K562 (cell line): ENCODE data around the gene CHPF2. TPM values are rescaled to one million over a fixed set of nuclear protein-coding genes. Genes with fewer than 3 reads are reported as not detected.
A peak's percentile ranks its signal among the peaks of the same experiment; 100 is the strongest.

Experiments
- ARHGAP35 ChIP-seq: fragments of 450-650 bp; IDR thresholded peaks from 2 replicates; pipeline ENCODE4 v1.6.1; 2018; ENCODE audit not compliant: partially characterized antibody
- CXXC5 ChIP-seq: fragments of 250-450 bp; sonication (Bioruptor Pico); IDR thresholded peaks from 2 replicates; pipeline ENCODE4 v1.8.0; 2022; ENCODE audit warnings: inconsistent platforms, mild to moderate bottlenecking, moderate library complexity
- ETV5 ChIP-seq: sonication (generic); formaldehyde crosslinking; IDR thresholded peaks from 2 replicates; pipeline ENCODE4 v1.4.0; 2020; ENCODE audit warnings: low read depth, mild to moderate bottlenecking, missing genetic modification reagents
- KDM1A ChIP-seq, 2 experiments: fragments of 450-650 bp; IDR thresholded peaks; 2 replicates each; pipeline ENCODE4 v1.6.1; 2016; ENCODE audit warnings: mild to moderate bottlenecking in 2 of 2
- KLF16 ChIP-seq: IDR thresholded peaks from 2 replicates; pipeline ENCODE4 v1.6.1; 2016; ENCODE audit warnings: antibody characterized with exemption
- MED1 ChIP-seq: sonication (generic); formaldehyde crosslinking; IDR thresholded peaks from 2 replicates; pipeline ENCODE4 v1.8.1; 2023; ENCODE audit warnings: missing genetic modification reagents, borderline replicate concordance
- TARDBP ChIP-seq: fragments of 450-650 bp; IDR thresholded peaks from 2 replicates; pipeline ENCODE4 v1.6.1; 2016
- TEAD2 ChIP-seq: fragments of 450-650 bp; IDR thresholded peaks from 2 replicates; pipeline ENCODE4 v1.6.1; 2016; ENCODE audit warnings: missing genetic modification characterization, control low read depth, missing compliant biosample characterization
- U2AF2 ChIP-seq: fragments of 200-400 bp; formaldehyde crosslinking; optimal IDR thresholded peaks from 2 replicates; pipeline ENCODE3; 2017; ENCODE audit warnings: low read depth, mild to moderate bottlenecking, low read length
- ZBTB17 ChIP-seq: fragments of 450-650 bp; formaldehyde crosslinking; IDR thresholded peaks from 2 replicates; pipeline ENCODE4 v1.4.0; 2020; ENCODE audit warnings: mild to moderate bottlenecking
- ZNF232 ChIP-seq: sonication (generic); formaldehyde crosslinking; IDR thresholded peaks from 2 replicates; pipeline ENCODE4 v1.8.0; 2022; ENCODE audit warnings: mild to moderate bottlenecking, missing genetic modification reagents
- ZNF668 ChIP-seq: fragments of 250-450 bp; sonication (Bioruptor Pico); IDR thresholded peaks from 2 replicates; pipeline ENCODE4 v1.8.0; 2022; ENCODE audit warnings: mild to moderate bottlenecking, inconsistent platforms
- ZNF830 ChIP-seq: fragments of 250-450 bp; sonication (Bioruptor Pico); IDR thresholded peaks from 2 replicates; pipeline ENCODE4 v1.5.0; 2021; ENCODE audit warnings: mild to moderate bottlenecking
- polyA plus RNA-seq, 8 experiments: library from polyadenylated mRNA; depleted of rRNA in 4 of 8; stranded (reverse) in 5 of 8; unstranded in 3 of 8; fragments of >200 nt; fragmentation: Nextera tagmentation in 2 of 8; fragmentation: Illumina TruSeq in 1 of 8; extraction: Ambion mirVana in 2 of 8; extraction: Trizol in 1 of 8; gene quantifications; 2 replicates each; pipeline versions ENCODE4 v1.2.1 to v1.2.3, GENCODE V29; 2011 to 2014; ENCODE audit warnings: inconsistent platforms in 1 of 8, missing spikeins in 1 of 8
- total RNA-seq, 7 experiments: library from RNA; depleted of rRNA in 6 of 7; stranded (reverse); fragments of >200 nt in 6 of 7; fragmentation: Illumina TruSeq in 2 of 7; extraction: Trizol in 2 of 7; gene quantifications; 2 replicates each; pipeline versions ENCODE4 v1.2.1 to v1.2.3, GENCODE V29; 2011 to 2021; ENCODE audit warnings: low replicate concordance in 1 of 7
- TF ChIP-seq, protein P1 (sequence below): fragments of 450-650 bp; IDR thresholded peaks from 2 replicates; pipeline ENCODE4 v1.6.1; 2018; ENCODE audit warnings: mild to moderate bottlenecking, low read depth; ENCODE audit not compliant: partially characterized antibody
- TF ChIP-seq, protein P2 (sequence below), 2 experiments: IDR thresholded peaks; 2 replicates each; pipeline ENCODE4 v1.6.1; 2012; ENCODE audit warnings: improper control_type of control experiment in 2 of 2, low read depth in 2 of 2, low read length in 2 of 2, borderline replicate concordance in 1 of 2
- TF ChIP-seq, protein P3 (sequence below): IDR thresholded peaks from 3 replicates; pipeline ENCODE4 v1.6.1; 2011; ENCODE audit warnings: borderline replicate concordance, mild to moderate bottlenecking; ENCODE audit not compliant: insufficient read length, insufficient read depth
- TF ChIP-seq, protein P4 (sequence below): fragments of 250-450 bp; sonication (Bioruptor Pico); IDR thresholded peaks from 2 replicates; pipeline ENCODE4 v1.6.1; 2021; ENCODE audit warnings: mild to moderate bottlenecking
- TF ChIP-seq, protein P5 (sequence below): fragments of 250-450 bp; sonication (Bioruptor Pico); IDR thresholded peaks from 2 replicates; pipeline ENCODE4 v1.5.0; 2021; ENCODE audit warnings: mild to moderate bottlenecking, moderate library complexity

Gene CHPF2
- total and polyA plus RNA-seq, 9 of the 15 experiments (the other 6 are each of a cell fraction or from before 2014, with no cell fraction given), result 0.08 to 32.8 (median 10.5) TPM

DNA sequence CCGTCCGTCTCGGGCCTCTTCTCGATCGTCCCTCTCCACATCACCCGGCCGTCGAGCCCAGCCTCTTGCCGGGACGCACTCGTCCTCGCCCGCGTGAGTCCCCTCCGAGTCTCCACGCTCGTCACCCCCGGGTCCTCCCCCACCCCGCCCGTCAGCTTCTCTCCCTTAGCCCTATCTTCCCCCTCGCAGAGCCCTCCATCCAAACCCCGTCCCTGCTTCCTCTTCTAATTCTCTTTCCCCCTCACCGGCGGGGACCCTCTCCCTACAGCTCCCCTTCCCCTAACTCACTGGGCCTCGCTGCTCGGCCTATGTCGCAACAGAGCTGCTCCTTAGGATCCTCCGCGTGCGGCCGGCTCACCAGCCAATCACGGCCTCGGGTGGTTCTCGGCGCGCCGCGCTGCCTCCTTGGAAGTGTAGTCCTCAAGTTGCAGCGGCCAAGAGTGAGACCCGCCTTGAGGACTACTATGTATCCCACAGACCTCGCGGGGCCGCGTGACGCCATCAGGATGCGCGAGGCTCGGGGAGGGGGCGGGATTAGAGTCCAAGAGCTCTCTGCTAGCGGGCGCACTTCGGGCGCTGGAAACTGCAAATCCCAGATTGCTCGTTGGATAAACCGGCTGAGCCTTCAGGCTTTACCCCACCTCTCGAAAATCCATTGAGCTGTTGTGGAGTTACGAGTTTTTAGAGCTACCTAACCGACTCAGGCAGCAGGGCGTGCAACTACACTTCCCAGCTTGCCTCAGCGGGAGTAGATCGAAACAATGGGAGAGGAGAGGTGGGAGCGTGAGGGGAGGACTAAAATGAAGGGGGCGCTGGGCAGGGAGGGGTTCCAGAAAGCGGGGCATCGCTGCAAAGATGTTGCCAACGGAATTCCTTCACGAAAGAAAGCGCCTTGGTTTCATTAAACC, 5.2 kb upstream of the CHPF2 start, which contains the start of gene ABCF2 (continued):
- TF ChIP-seq CXXC5 (CRISPR knock-in tag) (peak; percentile 98), TEAD2 (tag) (no peak), KDM1A (IDR thresholded peaks at IDR 0.05) (no peak), U2AF2 (no peak), MED1 (CRISPR knock-in tag) (no peak), ETV5 (CRISPR knock-in tag) (no peak), TARDBP (no peak), ARHGAP35 (no peak), ZBTB17 (CRISPR knock-in tag) (peak; percentile 83), ZNF830 (CRISPR knock-in tag) (no peak), ZNF232 (no peak), ZNF668 (CRISPR knock-in tag) (no peak), KLF16 (no peak)
- TF ChIP-seq, protein P1, sequence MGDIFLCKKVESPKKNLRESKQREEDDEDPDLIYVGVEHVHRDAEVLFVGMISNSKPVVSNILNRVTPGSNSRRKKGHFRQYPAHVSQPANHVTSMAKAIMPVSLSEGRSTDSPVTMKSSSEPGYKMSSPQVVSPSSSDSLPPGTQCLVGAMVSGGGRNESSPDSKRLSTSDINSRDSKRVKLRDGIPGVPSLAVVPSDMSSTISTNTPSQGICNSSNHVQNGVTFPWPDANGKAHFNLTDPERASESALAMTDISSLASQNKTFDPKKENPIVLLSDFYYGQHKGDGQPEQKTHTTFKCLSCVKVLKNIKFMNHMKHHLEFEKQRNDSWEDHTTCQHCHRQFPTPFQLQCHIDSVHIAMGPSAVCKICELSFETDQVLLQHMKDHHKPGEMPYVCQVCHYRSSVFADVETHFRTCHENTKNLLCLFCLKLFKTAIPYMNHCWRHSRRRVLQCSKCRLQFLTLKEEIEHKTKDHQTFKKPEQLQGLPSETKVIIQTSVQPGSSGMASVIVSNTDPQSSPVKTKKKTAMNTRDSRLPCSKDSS, result no peak
- TF ChIP-seq, protein P2, sequence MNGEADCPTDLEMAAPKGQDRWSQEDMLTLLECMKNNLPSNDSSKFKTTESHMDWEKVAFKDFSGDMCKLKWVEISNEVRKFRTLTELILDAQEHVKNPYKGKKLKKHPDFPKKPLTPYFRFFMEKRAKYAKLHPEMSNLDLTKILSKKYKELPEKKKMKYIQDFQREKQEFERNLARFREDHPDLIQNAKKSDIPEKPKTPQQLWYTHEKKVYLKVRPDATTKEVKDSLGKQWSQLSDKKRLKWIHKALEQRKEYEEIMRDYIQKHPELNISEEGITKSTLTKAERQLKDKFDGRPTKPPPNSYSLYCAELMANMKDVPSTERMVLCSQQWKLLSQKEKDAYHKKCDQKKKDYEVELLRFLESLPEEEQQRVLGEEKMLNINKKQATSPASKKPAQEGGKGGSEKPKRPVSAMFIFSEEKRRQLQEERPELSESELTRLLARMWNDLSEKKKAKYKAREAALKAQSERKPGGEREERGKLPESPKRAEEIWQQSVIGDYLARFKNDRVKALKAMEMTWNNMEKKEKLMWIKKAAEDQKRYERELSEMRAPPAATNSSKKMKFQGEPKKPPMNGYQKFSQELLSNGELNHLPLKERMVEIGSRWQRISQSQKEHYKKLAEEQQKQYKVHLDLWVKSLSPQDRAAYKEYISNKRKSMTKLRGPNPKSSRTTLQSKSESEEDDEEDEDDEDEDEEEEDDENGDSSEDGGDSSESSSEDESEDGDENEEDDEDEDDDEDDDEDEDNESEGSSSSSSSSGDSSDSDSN (IDR thresholded peaks at IDR 0.05; ENCODE audit: borderline replicate concordance in 1 of 2, low read depth in 2 of 2, low read length in 2 of 2), result peak; percentile 32 to 64; a peak in 1 of 4 replicates
- TF ChIP-seq, protein P3, sequence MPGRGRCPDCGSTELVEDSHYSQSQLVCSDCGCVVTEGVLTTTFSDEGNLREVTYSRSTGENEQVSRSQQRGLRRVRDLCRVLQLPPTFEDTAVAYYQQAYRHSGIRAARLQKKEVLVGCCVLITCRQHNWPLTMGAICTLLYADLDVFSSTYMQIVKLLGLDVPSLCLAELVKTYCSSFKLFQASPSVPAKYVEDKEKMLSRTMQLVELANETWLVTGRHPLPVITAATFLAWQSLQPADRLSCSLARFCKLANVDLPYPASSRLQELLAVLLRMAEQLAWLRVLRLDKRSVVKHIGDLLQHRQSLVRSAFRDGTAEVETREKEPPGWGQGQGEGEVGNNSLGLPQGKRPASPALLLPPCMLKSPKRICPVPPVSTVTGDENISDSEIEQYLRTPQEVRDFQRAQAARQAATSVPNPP, result no peak
- TF ChIP-seq, protein P4, sequence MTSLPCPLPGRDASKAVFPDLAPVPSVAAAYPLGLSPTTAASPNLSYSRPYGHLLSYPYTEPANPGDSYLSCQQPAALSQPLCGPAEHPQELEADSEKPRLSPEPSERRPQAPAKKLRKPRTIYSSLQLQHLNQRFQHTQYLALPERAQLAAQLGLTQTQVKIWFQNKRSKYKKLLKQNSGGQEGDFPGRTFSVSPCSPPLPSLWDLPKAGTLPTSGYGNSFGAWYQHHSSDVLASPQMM (CRISPR knock-in tag), result no peak
- TF ChIP-seq, protein P5, sequence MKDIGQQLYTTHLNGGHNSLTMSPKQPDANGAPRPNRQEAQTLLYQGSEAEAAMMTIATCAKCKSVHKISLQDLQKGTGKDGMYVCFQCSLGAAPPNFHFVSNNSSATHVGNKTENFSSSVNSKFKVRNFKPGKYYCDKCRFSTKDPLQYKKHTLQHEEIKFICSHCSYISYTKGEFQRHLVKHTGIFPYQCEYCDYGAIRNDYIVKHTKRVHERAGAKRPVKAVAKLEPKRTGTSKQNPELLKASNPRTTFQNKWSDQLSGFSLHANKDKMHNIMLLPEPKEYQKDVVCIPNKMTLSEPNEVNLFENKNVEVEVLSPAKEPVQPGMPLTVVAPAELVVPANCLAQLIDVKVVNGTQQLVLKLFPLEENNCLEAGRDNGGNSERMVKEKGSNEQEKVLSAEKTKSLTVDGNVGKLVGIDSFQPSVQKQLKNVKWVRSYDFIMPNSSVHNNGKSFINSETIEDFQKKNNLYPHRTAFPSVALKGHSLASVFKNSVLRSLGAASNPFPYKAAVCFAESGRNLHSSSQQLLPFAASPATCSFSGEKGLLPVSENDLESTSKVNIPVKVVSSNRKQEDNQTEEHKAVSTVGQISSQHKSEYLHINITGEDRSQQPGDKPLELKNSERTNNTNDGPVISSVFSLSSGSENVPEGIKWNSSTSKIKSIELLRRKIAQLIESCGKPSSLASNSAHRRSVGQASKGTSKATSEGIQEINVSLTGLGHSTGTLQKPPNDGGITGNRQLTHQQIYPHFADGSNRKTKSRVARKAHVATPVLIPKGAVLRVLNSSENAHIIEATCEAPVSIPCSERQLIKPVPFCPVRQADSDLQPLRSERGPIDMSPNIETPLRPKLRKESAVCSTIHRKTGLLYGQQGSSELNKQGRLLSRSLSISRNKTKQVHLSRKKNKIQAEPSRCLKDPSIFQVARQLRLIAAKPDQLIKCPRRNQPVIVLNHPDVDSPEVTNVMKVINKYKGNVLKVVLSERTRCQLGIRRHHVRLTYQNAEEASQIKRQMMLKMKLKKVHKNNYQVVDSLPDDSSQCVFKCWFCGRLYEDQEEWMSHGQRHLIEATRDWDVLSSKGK (CRISPR knock-in tag), result no peak
